ENCODE results near the gene CENPN.

CENPN gene

GRCh38 chr16:80992676-80993293 lies 14.2 kb upstream of the CENPN start:
- DNase-seq = no peak

GRCh38 chr16:80993307-80993706 lies 13.7 kb upstream of the CENPN start:
- DNase-seq = peak; percentile 60 to 81

- DNase-seq = no peak
Measured at GRCh38 chr16:80993834-80994233, 13.2 kb upstream of the CENPN start.

GRCh38 chr16:80994451-80994850 lies 12.6 kb upstream of the CENPN start:
- no peak for DNase-seq

GRCh38 chr16:80996688-80997138 lies 10.3 kb upstream of the CENPN start:
- no peak for DNase-seq

GRCh38 chr16:80997139-80997798 lies 9.7 kb upstream of the CENPN start:
- no peak for DNase-seq

- no peak for DNase-seq
Measured at GRCh38 chr16:80997964-80998620, 8.9 kb upstream of the CENPN start.

GRCh38 chr16:81000873-81001272 lies 6.1 kb upstream of the CENPN start:
- DNase-seq = no peak

GRCh38 chr16:81001330-81001729 lies 5.7 kb upstream of the CENPN start:
- no peak for DNase-seq

- no peak for DNase-seq
Measured at GRCh38 chr16:81003064-81003463, 4.0 kb upstream of the CENPN start.

GRCh38 chr16:81003610-81004460 lies 3.2 kb upstream of the CENPN start:
- DNase-seq = no peak

GRCh38 chr16:81004646-81005353 lies 2.2 kb upstream of the CENPN start:
- peak; percentile 20 to 71 for DNase-seq

- no peak for DNase-seq
Measured at GRCh38 chr16:81005610-81006161, 1.3 kb upstream of the CENPN start.

GRCh38 chr16:81006211-81006812 lies 702 bp upstream of the CENPN start:
- DNase-seq = peak in 1 of 2 experiments; percentile 58

- DNase-seq = no peak
Measured at GRCh38 chr16:81008505-81008789, 1.4 kb downstream of the CENPN start.

- no peak for DNase-seq
Measured at GRCh38 chr16:81012974-81013373, 6.0 kb downstream of the CENPN start.

GRCh38 chr16:81014672-81015071 lies 7.7 kb downstream of the CENPN start:
- no peak for DNase-seq

- DNase-seq = no peak
Measured at GRCh38 chr16:81018496-81018895, 11.5 kb downstream of the CENPN start.

GRCh38 chr16:81026429-81026828 lies 19.4 kb downstream of the CENPN start:
- DNase-seq = no peak

GRCh38 chr16:81029930-81030604 lies 23.1 kb downstream of the CENPN start:
- no peak for DNase-seq

GRCh38 chr16:81035398-81035974 lies 28.5 kb downstream of the CENPN start, which contains the start of gene ATMIN:
Gene ATMIN (plus strand): TSS chr16:81035842. CDS start chr16:81035871, 29 bp downstream.
- peak; percentile 18 to 66 for DNase-seq
